PFSK-1 (cell line): Measurements from ENCODE around the gene HOXA2.

Source experiments
- FOXP2 ChIP-seq: optimal IDR thresholded peaks from 2 replicates; pipeline ENCODE3; 2011; ENCODE audit warnings: borderline replicate concordance, control low read depth, inconsistent platforms; ENCODE audit not compliant: insufficient read depth; ENCODE audit errors: extremely low read length, extremely low read depth
- POLR2AphosphoS5 ChIP-seq: IDR thresholded peaks from 2 replicates; pipeline ENCODE4 v1.6.1; 2012; ENCODE audit warnings: low read depth, mild to moderate bottlenecking, control low read depth, low read length, moderate library complexity
- REST ChIP-seq, 2 experiments: IDR thresholded peaks; 2 replicates each; pipeline versions ENCODE4 v1.6.1 to v1.8.0; 2011 to 2012; ENCODE audit warnings: low read depth in 2 of 2, low read length in 2 of 2, control low read depth in 1 of 2, inconsistent platforms in 1 of 2, mild to moderate bottlenecking in 1 of 2, moderate library complexity in 1 of 2; ENCODE audit not compliant: insufficient read depth in 1 of 2
- SIN3A ChIP-seq: IDR thresholded peaks from 2 replicates; pipeline ENCODE4 v1.6.1; 2012; ENCODE audit warnings: mild to moderate bottlenecking, low read length, moderate library complexity, borderline replicate concordance; ENCODE audit not compliant: insufficient read depth
- TAF1 ChIP-seq: IDR thresholded peaks from 2 replicates; pipeline ENCODE4 v1.6.1; 2012; ENCODE audit warnings: low read length, control low read depth, borderline replicate concordance; ENCODE audit not compliant: insufficient read depth

GRCh38 chr7:27128776-27129728, 26.6 kb upstream of the HOXA2 start:
- TF ChIP-seq SIN3A: no peak
- TF ChIP-seq TAF1: no peak
- no peak for TF ChIP-seq POLR2AphosphoS5
- TF ChIP-seq REST (IDR thresholded peaks at IDR 0.05; ENCODE audit: insufficient read depth in 1 of 2, low read depth in 2 of 2, low read length in 2 of 2): no peak
- TF ChIP-seq FOXP2: no peak
